Measurements from ENCODE around the gene DYNC1H1. TPM values are rescaled to one million over a fixed set of nuclear protein-coding genes. Genes with fewer than 3 reads are reported as not detected.
A peak's percentile ranks its signal among the peaks of the same experiment; 100 is the strongest.

The DYNC1H1 gene
- total RNA-seq (ENCODE audit: low replicate concordance): 413 and 489 TPM in 2 replicates
- long read RNA-seq, transcript DYNC1H1-226 (13 exons, 2,163 nt): major isoform, 10 of 533 reads
- long read RNA-seq, partial matches to known transcripts: 507 of 533 reads
- long read RNA-seq, other reads (novel, unspliced or antisense): 15 of 533 reads

GRCh38 chr14:101964297-101965180, at the start of gene DYNC1H1:
Gene DYNC1H1, plus strand, starts transcription at chr14:101964573. Its CDS starts 119 bp downstream, at chr14:101964692.
- Mint-ChIP-seq H3K4me3 (peak within 1 kb of the TSS; percentile 92), H3K27ac (peak within 1 kb of the TSS; percentile 85)
- no peak for TF ChIP-seq CTCF (conservative IDR thresholded peaks at IDR 0.05)

GRCh38 chr14:101915871-101916815, 48.2 kb upstream of the DYNC1H1 start:
- Mint-ChIP-seq H3K27ac (no peak overlapping the region), H3K9me3 (no peaks in the 10 kb centered on the region), H3K4me1 (ENCODE audit: unreplicated experiment) (peaks cover 4% of the 10 kb centered on the region), H3K27me3 (no peaks in the 10 kb centered on the region), H3K36me3 (peaks cover 6% of the 10 kb centered on the region), H3K4me3 (no peak overlapping the region)
- no peak for DNase-seq (ENCODE audit: extremely low spot score, unreplicated experiment)
- no peak for TF ChIP-seq CTCF (conservative IDR thresholded peaks at IDR 0.05)

More at GRCh38 chr14:101964297-101965180, at the start of gene DYNC1H1:
- peak; percentile 94 for DNase-seq (ENCODE audit: extremely low spot score, unreplicated experiment)
- Mint-ChIP-seq H3K36me3 (peaks cover 4% of the 10 kb centered on the region), H3K4me1 (ENCODE audit: unreplicated experiment) (peaks cover 35% of the 10 kb centered on the region), H3K9me3 (no peaks in the 10 kb centered on the region), H3K27me3 (peaks cover 5% of the 10 kb centered on the region)

GRCh38 chr14:101916816-101917412, 47.5 kb upstream of the DYNC1H1 start:
- H3K36me3 Mint-ChIP-seq: peaks cover 10% of the 10 kb centered on the region
- H3K4me3 Mint-ChIP-seq: no peak overlapping the region
- H3K9me3 Mint-ChIP-seq: no peaks in the 10 kb centered on the region
- H3K27me3 Mint-ChIP-seq: no peaks in the 10 kb centered on the region
- DNase-seq (ENCODE audit: extremely low spot score, unreplicated experiment): no peak
- no peak for TF ChIP-seq CTCF (conservative IDR thresholded peaks at IDR 0.05)
- H3K4me1 Mint-ChIP-seq (ENCODE audit: unreplicated experiment): peaks cover 4% of the 10 kb centered on the region
- H3K27ac Mint-ChIP-seq: no peak overlapping the region

- TF ChIP-seq CTCF (conservative IDR thresholded peaks at IDR 0.05): no peak
- Mint-ChIP-seq H3K4me1 (ENCODE audit: unreplicated experiment) (peaks cover 4% of the 10 kb centered on the region), H3K36me3 (peaks cover 11% of the 10 kb centered on the region), H3K27me3 (no peaks in the 10 kb centered on the region), H3K4me3 (no peak overlapping the region), H3K27ac (no peak overlapping the region), H3K9me3 (no peaks in the 10 kb centered on the region)
- DNase-seq (ENCODE audit: extremely low spot score, unreplicated experiment): no peak
Observed at GRCh38 chr14:101917413-101918017, 46.9 kb upstream of the DYNC1H1 start.

Measured in type B pancreatic cell (in vitro differentiated cells).